GM21723 (cell line): ENCODE results near the gene UBE2M.
"Not testable (repeated sequence)": the region's sequence is repeated elsewhere in the genome, so short reads cannot be mapped to it uniquely, and the experiment has no call there.

Experiments used
- ATAC-seq: cut with Tn5 transposase; IDR thresholded peaks from one replicate; pipeline ENCODE4 v1.9.1; 2021; ENCODE audit warnings: mild to moderate bottlenecking, moderate library complexity; ENCODE audit not compliant: unreplicated experiment

UBE2M gene

GRCh38 chr19:58558066-58558622, at the start of gene UBE2M:
Gene UBE2M, minus strand, starts transcription at chr19:58558611. Its CDS starts 230 bp downstream, at chr19:58558381.
- no peak for ATAC-seq

GRCh38 chr19:58607213-58607612, 48.8 kb upstream of the UBE2M start:
- not testable (repeated sequence) for ATAC-seq

- not testable (repeated sequence) for ATAC-seq
Measured at GRCh38 chr19:58606251-58606896, 48.0 kb upstream of the UBE2M start.

GRCh38 chr19:58586133-58586765, 27.8 kb upstream of the UBE2M start:
- ATAC-seq, result no peak

GRCh38 chr19:58585442-58586132, 27.2 kb upstream of the UBE2M start:
- ATAC-seq, result no peak

- ATAC-seq, result no peak
Measured at GRCh38 chr19:58584498-58585441, 26.4 kb upstream of the UBE2M start.

- ATAC-seq, result no peak
Measured at GRCh38 chr19:58582985-58583384, 24.6 kb upstream of the UBE2M start.

- ATAC-seq, result peak; percentile 70
Measured at GRCh38 chr19:58581227-58582141, 23.1 kb upstream of the UBE2M start.

- ATAC-seq, result no peak
Measured at GRCh38 chr19:58579473-58580142, 21.2 kb upstream of the UBE2M start.

- ATAC-seq, result no peak
Measured at GRCh38 chr19:58578012-58578925, 19.9 kb upstream of the UBE2M start.

- ATAC-seq, result not testable (repeated sequence)
Measured at GRCh38 chr19:58577581-58577980, 19.2 kb upstream of the UBE2M start.

GRCh38 chr19:58575183-58576041, 17.0 kb upstream of the UBE2M start:
- peak; percentile 43 for ATAC-seq

GRCh38 chr19:58573658-58574164, 15.3 kb upstream of the UBE2M start:
- ATAC-seq, result no peak

GRCh38 chr19:58572818-58573657, 14.6 kb upstream of the UBE2M start, which contains the start of gene MZF1:
Gene MZF1, minus strand, starts transcription at chr19:58573335. Its CDS starts 1,946 bp downstream, at chr19:58571389.
- peak; percentile 55 for ATAC-seq

GRCh38 chr19:58572026-58572817, 13.8 kb upstream of the UBE2M start:
- ATAC-seq, result no peak
